Measurements from ENCODE around the gene FAM131C.

FAM131C gene, protein sequence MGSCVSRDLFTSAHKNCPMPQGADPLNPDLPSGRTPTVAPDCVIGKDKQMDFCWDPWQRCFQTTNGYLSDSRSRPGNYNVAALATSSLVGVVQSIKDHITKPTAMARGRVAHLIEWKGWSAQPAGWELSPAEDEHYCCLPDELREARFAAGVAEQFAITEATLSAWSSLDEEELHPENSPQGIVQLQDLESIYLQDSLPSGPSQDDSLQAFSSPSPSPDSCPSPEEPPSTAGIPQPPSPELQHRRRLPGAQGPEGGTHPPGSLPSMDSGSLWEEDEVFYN

DNA sequence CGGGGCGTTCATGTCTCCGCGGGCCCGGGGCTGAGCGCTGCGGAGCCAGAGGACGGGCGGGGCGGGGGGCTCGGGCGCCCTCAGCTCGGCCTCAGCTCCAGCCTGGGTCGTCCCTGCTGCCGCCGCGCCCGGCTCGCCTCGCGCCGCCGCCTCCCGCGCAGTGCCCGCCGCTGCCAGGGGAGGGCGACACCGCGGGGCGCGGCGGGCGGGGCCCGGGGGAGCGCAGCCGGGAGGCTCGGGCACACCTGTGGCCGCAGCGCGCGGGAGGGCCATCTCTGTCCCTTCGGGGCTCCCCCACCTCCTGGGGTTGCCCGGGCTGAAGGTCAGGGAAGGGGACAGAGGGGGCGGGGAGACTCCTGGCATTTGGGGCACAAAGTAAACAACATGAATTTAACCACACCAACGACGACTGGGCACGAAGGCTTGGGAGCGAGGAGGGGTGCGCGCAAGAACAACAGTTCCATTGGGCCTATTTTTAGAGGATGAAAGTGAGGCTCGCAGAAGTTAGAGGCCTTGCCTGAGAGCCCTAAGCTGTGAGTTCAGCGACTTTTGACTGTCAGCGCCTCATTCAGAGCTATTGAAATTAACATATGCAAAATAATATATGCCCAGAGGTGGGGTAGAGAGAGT is at the start of gene FAM131C:
FAM131C (minus strand) TSS at position 162 of the 630 bp plus-strand sequence. CDS start 209 bp downstream, outside the sequence.
- TF ChIP-seq, protein P1, sequence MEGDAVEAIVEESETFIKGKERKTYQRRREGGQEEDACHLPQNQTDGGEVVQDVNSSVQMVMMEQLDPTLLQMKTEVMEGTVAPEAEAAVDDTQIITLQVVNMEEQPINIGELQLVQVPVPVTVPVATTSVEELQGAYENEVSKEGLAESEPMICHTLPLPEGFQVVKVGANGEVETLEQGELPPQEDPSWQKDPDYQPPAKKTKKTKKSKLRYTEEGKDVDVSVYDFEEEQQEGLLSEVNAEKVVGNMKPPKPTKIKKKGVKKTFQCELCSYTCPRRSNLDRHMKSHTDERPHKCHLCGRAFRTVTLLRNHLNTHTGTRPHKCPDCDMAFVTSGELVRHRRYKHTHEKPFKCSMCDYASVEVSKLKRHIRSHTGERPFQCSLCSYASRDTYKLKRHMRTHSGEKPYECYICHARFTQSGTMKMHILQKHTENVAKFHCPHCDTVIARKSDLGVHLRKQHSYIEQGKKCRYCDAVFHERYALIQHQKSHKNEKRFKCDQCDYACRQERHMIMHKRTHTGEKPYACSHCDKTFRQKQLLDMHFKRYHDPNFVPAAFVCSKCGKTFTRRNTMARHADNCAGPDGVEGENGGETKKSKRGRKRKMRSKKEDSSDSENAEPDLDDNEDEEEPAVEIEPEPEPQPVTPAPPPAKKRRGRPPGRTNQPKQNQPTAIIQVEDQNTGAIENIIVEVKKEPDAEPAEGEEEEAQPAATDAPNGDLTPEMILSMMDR (IDR thresholded peaks at IDR 0.05; ENCODE audit: low read depth, low read length): no peak
- TF ChIP-seq, protein P2, sequence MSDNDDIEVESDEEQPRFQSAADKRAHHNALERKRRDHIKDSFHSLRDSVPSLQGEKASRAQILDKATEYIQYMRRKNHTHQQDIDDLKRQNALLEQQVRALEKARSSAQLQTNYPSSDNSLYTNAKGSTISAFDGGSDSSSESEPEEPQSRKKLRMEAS (IDR thresholded peaks at IDR 0.05; ENCODE audit: low read depth, low read length): no peak
- TF ChIP-seq POLR2A (IDR thresholded peaks at IDR 0.05; ENCODE audit: extremely low read depth, insufficient read length) (no peak), MYC (IDR thresholded peaks at IDR 0.05; ENCODE audit: low read depth, low read length) (no peak)
- peak; percentile 42 for DNase-seq (ENCODE audit: low read depth)

DNA sequence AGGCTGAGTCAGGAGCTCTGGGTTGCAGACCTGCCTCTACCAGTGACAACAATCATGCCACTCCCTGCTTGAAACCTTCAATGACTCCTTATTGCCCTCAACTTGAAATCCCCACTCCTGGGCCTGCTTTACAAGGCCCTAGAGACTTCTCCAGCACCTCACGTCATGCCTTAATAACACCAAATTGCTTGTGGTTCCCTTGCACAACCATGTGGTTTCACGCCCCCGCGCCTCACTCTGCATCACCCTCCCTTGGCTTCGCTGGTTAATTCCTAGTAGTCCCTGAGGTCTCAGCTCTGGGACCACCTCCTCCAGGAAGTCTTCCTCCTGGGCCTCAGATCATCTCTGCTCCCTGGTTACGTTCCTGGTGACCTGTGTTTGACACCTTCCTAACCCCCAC is 49.5 kb upstream of the FAM131C start:
- H3K4me3 ChIP-seq (ENCODE audit: low read depth, low read length): no peak overlapping the region
- TF ChIP-seq, protein P2 (IDR thresholded peaks at IDR 0.05; ENCODE audit: low read depth, low read length): peak; percentile 74
- TF ChIP-seq POLR2A (IDR thresholded peaks at IDR 0.05; ENCODE audit: extremely low read depth, insufficient read length): no peak
- TF ChIP-seq, protein P1 (IDR thresholded peaks at IDR 0.05; ENCODE audit: low read depth, low read length): no peak
- peak; percentile 52; the same call in 1 of the 2 replicates for TF ChIP-seq MYC (IDR thresholded peaks at IDR 0.05; ENCODE audit: low read depth, low read length)
- peak; percentile 97 for DNase-seq (ENCODE audit: low read depth)

More for the DNA sequence above, at the start of gene FAM131C:
- no peak within 1 kb of the TSS for H3K4me3 ChIP-seq (ENCODE audit: low read depth, low read length)

DNA sequence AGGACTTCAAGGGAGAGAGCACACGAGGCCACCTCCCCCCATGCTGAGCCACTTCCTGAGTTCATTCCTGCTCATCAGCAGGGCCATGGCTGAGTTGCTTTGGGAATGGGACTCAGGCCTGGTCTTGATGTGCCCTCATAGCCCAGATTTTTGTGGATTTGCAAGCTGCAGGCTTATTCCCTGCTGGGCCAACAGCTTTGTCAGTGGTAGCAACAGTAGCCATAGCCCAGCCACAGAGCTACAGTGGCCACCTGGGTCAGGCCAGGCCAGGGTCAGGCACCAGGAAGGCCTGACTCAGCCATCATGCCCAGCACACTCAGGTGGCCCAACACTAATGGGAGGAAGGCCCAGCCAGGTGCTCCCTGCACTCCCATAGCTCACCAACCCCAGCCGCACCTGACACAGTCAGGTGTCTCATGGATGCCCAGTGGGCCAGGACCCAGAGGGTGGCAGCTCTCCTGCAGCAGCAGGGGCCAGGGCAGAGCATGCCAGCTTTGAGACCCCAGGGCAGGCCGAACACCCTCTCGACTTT is 49.0 kb upstream of the FAM131C start:
- no peak for DNase-seq (ENCODE audit: low read depth)
- H3K4me3 ChIP-seq (ENCODE audit: low read depth, low read length): no peak overlapping the region
- TF ChIP-seq MYC (IDR thresholded peaks at IDR 0.05; ENCODE audit: low read depth, low read length) (no peak), POLR2A (IDR thresholded peaks at IDR 0.05; ENCODE audit: extremely low read depth, insufficient read length) (no peak)
- TF ChIP-seq, protein P2 (IDR thresholded peaks at IDR 0.05; ENCODE audit: low read depth, low read length): no peak
- TF ChIP-seq, protein P1 (IDR thresholded peaks at IDR 0.05; ENCODE audit: low read depth, low read length): no peak

DNA sequence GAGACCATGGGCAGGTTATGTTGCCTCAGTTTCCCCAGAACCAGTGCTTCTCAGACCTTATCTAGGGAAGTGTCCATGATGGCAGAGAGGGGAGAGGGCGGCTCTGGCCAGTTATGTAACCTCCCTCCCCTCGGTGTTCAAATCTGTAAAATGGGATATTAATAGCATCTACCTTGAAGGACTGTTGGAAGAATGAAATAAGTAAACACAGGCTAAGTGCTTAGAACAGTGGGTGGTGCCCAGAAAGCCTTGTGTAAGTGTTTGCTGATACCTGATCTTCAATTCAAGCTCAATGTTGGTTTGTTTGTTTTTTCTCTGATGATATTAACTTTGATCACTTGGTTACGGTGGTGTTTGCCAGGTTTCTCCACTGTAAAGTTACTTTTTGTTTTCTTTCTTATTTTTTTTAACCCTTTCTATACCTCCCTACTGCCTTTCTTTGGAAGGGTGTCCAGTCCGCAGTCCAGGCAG is 47.5 kb upstream of the FAM131C start:
- TF ChIP-seq MYC (IDR thresholded peaks at IDR 0.05; ENCODE audit: low read depth, low read length) (no peak), POLR2A (IDR thresholded peaks at IDR 0.05; ENCODE audit: extremely low read depth, insufficient read length) (no peak)
- TF ChIP-seq, protein P1 (IDR thresholded peaks at IDR 0.05; ENCODE audit: low read depth, low read length): no peak
- TF ChIP-seq, protein P2 (IDR thresholded peaks at IDR 0.05; ENCODE audit: low read depth, low read length): no peak
- no peak for DNase-seq (ENCODE audit: low read depth)

DNA sequence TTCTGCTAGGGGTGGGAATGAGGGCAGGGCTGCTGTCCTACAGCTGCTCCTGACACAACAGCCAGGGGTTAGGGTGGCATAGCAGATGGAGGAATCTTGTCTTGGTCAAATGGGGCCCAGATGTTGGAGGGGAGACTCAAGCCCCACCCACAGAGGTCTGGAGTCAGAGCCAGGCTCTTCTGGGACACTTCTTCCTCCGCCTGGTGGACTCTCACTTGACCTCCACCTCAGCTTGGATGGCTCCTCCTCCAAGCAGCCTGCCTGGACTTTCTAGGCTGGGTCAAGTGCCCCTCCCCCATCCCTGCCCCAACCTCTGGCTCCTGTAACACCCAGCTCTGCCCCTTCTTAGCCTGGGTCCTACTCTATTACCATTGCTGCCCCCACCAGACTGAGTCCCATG is 47.0 kb upstream of the FAM131C start:
- no peak for DNase-seq (ENCODE audit: low read depth)
- TF ChIP-seq, protein P2 (IDR thresholded peaks at IDR 0.05; ENCODE audit: low read depth, low read length): no peak
- TF ChIP-seq, protein P1 (IDR thresholded peaks at IDR 0.05; ENCODE audit: low read depth, low read length): no peak
- TF ChIP-seq MYC (IDR thresholded peaks at IDR 0.05; ENCODE audit: low read depth, low read length) (no peak), POLR2A (IDR thresholded peaks at IDR 0.05; ENCODE audit: extremely low read depth, insufficient read length) (no peak)
- no peak overlapping the region for H3K4me3 ChIP-seq (ENCODE audit: low read depth, low read length)

More for the DNA sequence above, 47.5 kb upstream of the FAM131C start:
- no peak overlapping the region for H3K4me3 ChIP-seq (ENCODE audit: low read depth, low read length)

All from NB4 (cell line).